HepG2 (cell line): ENCODE data around the gene HIC1. TPM values are rescaled to one million over a fixed set of nuclear protein-coding genes. Genes with fewer than 3 reads are reported as not detected.

Experiments
- CC2D1A ChIP-seq: sonication (generic); formaldehyde crosslinking; IDR thresholded peaks from 2 replicates; pipeline ENCODE4 v1.8.1; 2023; ENCODE audit warnings: mild to moderate bottlenecking, missing genetic modification reagents
- DRAP1 ChIP-seq: IDR thresholded peaks from 2 replicates; pipeline ENCODE4 v1.6.1; 2016; ENCODE audit warnings: missing genetic modification reagents, missing compliant biosample characterization
- FOXC1 ChIP-seq: sonication (generic); formaldehyde crosslinking; IDR thresholded peaks from 2 replicates; pipeline ENCODE4 v1.8.0; 2022; ENCODE audit warnings: mild to moderate bottlenecking, missing genetic modification reagents, borderline replicate concordance
- KAT2B ChIP-seq: fragments of 150-350 bp; IDR thresholded peaks from 2 replicates; pipeline ENCODE4 v1.6.1; 2014; ENCODE audit warnings: low read depth, low read length, borderline replicate concordance
- MAX ChIP-seq: IDR thresholded peaks from 2 replicates; pipeline ENCODE4 v1.6.1; 2012; ENCODE audit warnings: inconsistent platforms
- MZF1 ChIP-seq: sonication (generic); formaldehyde crosslinking; IDR thresholded peaks from 2 replicates; pipeline ENCODE4 v1.8.1; 2023; ENCODE audit warnings: mild to moderate bottlenecking, missing genetic modification reagents, borderline replicate concordance
- NFE2 ChIP-seq: sonication (generic); formaldehyde crosslinking; IDR thresholded peaks from 2 replicates; pipeline ENCODE4 v1.4.0; 2020; ENCODE audit warnings: missing genetic modification reagents
- POGK ChIP-seq: sonication (generic); formaldehyde crosslinking; conservative IDR thresholded peaks from 2 replicates; pipeline ENCODE4 v1.8.0; 2022; ENCODE audit warnings: mild to moderate bottlenecking, moderate library complexity, missing genetic modification reagents
- SMAD1 ChIP-seq: sonication (generic); formaldehyde crosslinking; IDR thresholded peaks from 2 replicates; pipeline ENCODE4 v1.4.0; 2020; ENCODE audit warnings: missing genetic modification reagents, low read depth, mild to moderate bottlenecking, borderline replicate concordance
- STAT5B ChIP-seq: sonication (generic); formaldehyde crosslinking; IDR thresholded peaks from 2 replicates; pipeline ENCODE4 v1.4.0; 2020; ENCODE audit warnings: missing genetic modification reagents
- TFDP1 ChIP-seq: IDR thresholded peaks from 2 replicates; pipeline ENCODE4 v1.6.1; 2016; ENCODE audit warnings: missing compliant biosample characterization, missing genetic modification reagents, borderline replicate concordance
- ZBTB38 ChIP-seq: sonication (generic); formaldehyde crosslinking; IDR thresholded peaks from 2 replicates; pipeline ENCODE4 v1.5.1; 2020; ENCODE audit warnings: mild to moderate bottlenecking, missing genetic modification reagents
- ZFAT ChIP-seq: sonication (generic); formaldehyde crosslinking; conservative IDR thresholded peaks from 2 replicates; pipeline ENCODE4 v1.8.1; 2023; ENCODE audit warnings: missing genetic modification reagents, inconsistent platforms
- ZNF180 ChIP-seq: sonication (generic); formaldehyde crosslinking; IDR thresholded peaks from 2 replicates; pipeline ENCODE4 v1.4.0; 2020; ENCODE audit warnings: low read depth, missing genetic modification reagents, borderline replicate concordance
- ZNF24 ChIP-seq: fragments of 450-650 bp; IDR thresholded peaks from 2 replicates; pipeline ENCODE4 v1.6.1; 2017; ENCODE audit warnings: antibody characterized with exemption, mild to moderate bottlenecking
- ZNF619 ChIP-seq: sonication (generic); formaldehyde crosslinking; IDR thresholded peaks from 2 replicates; pipeline ENCODE4 v1.4.0; 2020; ENCODE audit warnings: mild to moderate bottlenecking, missing genetic modification reagents
- ZNF629 ChIP-seq: sonication (generic); formaldehyde crosslinking; conservative IDR thresholded peaks from 2 replicates; pipeline ENCODE4 v1.5.0; 2020; ENCODE audit warnings: missing genetic modification reagents
- ZSCAN12 ChIP-seq: sonication (generic); formaldehyde crosslinking; IDR thresholded peaks from 2 replicates; pipeline ENCODE4 v1.9.0; 2021; ENCODE audit warnings: mild to moderate bottlenecking, missing genetic modification reagents
- polyA plus RNA-seq, 8 experiments: library from polyadenylated mRNA; depleted of rRNA in 3 of 8; stranded (reverse) in 7 of 8; unstranded in 1 of 8; fragments of >200 nt; fragmentation: Illumina TruSeq in 4 of 8; extraction: Trizol in 4 of 8; gene quantifications; 2 replicates each; pipeline versions ENCODE4 v1.2.1 to v1.2.3, GENCODE V29; 2011 to 2016; ENCODE audit warnings: low read depth in 4 of 8, missing spikeins in 1 of 8, mixed read lengths in 1 of 8; ENCODE audit not compliant: insufficient read depth in 1 of 8
- total RNA-seq, 5 experiments: library from RNA; depleted of rRNA; stranded (reverse); fragments of >200 nt; fragmentation: Illumina TruSeq; extraction: Trizol; gene quantifications; 2 replicates each; pipeline ENCODE4 v1.2.3, GENCODE V29; 2016; ENCODE audit warnings: low read depth in 1 of 5
- TF ChIP-seq, protein P1 (sequence below): sonication (generic); formaldehyde crosslinking; IDR thresholded peaks from 2 replicates; pipeline ENCODE4 v1.4.0; 2020; ENCODE audit warnings: missing genetic modification reagents, borderline replicate concordance

HIC1 gene
- total and polyA plus RNA-seq, 2 of the 13 experiments (the other 11 are each of a cell fraction or from before 2014, with no cell fraction given) = 0.04 to 0.31 TPM

DNA sequence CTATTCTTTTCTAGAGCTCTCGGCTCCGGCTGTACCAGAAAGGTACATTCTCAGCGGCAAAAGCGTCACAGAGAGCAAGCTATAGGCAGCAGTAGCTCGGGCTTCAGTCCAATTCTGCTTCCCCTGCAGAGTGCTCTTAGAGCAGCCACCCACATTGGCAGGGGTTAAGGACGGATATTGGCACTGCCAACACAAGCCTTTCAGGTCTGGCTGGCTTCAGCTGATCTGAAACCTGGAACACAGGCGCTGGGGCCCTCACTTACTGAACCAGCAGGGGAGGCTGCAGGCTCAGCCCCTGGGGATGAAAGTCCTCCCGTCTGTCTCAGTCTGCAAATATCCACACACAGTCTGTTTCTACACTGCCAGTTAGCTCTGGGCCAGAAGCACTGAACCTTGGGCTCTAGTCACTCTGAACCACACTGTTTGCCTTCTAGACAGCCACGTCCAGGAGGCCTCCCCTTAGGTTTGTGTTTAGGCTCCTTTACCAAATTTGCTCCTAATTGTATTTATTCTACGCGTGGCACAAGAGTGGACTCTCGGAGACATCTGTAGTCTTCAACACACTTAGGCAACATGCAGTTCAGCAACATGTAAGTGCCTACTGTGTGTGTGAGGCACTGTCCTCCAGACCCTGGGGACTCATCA, 40.1 kb downstream of the HIC1 start (continued):
- TF ChIP-seq, protein P1, sequence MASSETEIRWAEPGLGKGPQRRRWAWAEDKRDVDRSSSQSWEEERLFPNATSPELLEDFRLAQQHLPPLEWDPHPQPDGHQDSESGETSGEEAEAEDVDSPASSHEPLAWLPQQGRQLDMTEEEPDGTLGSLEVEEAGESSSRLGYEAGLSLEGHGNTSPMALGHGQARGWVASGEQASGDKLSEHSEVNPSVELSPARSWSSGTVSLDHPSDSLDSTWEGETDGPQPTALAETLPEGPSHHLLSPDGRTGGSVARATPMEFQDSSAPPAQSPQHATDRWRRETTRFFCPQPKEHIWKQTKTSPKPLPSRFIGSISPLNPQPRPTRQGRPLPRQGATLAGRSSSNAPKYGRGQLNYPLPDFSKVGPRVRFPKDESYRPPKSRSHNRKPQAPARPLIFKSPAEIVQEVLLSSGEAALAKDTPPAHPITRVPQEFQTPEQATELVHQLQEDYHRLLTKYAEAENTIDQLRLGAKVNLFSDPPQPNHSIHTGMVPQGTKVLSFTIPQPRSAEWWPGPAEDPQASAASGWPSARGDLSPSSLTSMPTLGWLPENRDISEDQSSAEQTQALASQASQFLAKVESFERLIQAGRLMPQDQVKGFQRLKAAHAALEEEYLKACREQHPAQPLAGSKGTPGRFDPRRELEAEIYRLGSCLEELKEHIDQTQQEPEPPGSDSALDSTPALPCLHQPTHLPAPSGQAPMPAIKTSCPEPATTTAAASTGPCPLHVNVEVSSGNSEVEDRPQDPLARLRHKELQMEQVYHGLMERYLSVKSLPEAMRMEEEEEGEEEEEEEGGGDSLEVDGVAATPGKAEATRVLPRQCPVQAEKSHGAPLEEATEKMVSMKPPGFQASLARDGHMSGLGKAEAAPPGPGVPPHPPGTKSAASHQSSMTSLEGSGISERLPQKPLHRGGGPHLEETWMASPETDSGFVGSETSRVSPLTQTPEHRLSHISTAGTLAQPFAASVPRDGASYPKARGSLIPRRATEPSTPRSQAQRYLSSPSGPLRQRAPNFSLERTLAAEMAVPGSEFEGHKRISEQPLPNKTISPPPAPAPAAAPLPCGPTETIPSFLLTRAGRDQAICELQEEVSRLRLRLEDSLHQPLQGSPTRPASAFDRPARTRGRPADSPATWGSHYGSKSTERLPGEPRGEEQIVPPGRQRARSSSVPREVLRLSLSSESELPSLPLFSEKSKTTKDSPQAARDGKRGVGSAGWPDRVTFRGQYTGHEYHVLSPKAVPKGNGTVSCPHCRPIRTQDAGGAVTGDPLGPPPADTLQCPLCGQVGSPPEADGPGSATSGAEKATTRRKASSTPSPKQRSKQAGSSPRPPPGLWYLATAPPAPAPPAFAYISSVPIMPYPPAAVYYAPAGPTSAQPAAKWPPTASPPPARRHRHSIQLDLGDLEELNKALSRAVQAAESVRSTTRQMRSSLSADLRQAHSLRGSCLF (CRISPR knock-in tag) = no peak
- TF ChIP-seq ZNF619 (no peak), CC2D1A (CRISPR knock-in tag) (no peak), ZNF629 (0 out of 2 replicates have a peak, but pooled peaks have one; percentile 34), ZBTB38 (CRISPR knock-in tag) (peak; percentile 65; the same call in 1 of the 2 replicates), TFDP1 (CRISPR knock-in tag) (no peak), POGK (CRISPR knock-in tag) (peak; percentile 50; the same call in 1 of the 2 replicates), NFE2 (CRISPR knock-in tag) (no peak), ZNF180 (CRISPR knock-in tag) (no peak), DRAP1 (CRISPR knock-in tag) (peak; percentile 48; the same call in 1 of the 2 replicates), STAT5B (CRISPR knock-in tag) (no peak), FOXC1 (CRISPR knock-in tag) (peak; percentile 74; the same call in 1 of the 2 replicates), ZNF24 (no peak), SMAD1 (no peak), MZF1 (CRISPR knock-in tag) (no peak), MAX (no peak), KAT2B (no peak), ZFAT (CRISPR knock-in tag) (no peak), ZSCAN12 (CRISPR knock-in tag) (no peak)
